Adrenal gland (tissue), 12 donors: ENCODE results near the gene DENND5A. TPM values are rescaled to one million over a fixed set of nuclear protein-coding genes. Genes with fewer than 3 reads are reported as not detected.
A peak's percentile ranks its signal among the peaks of the same experiment; 100 is the strongest.

Experiments
- DNase-seq, 7 donors: peaks; one replicate each; pipeline ENCODE4 v3.0.0-alpha.2; 2019 to 2020
- H3K27ac ChIP-seq, 5 donors: fragments of 200-600 bp; sonication (generic) in 4 of 5; 1 replicate in 3 of 5; 2 replicates in 2 of 5; pipeline versions ENCODE4 v1.5.1 to v1.8.0; 2016 to 2020; ENCODE audit warnings: mild to moderate bottlenecking in 1 of 5
- H3K27me3 ChIP-seq: fragments of 200-600 bp; 2 replicates; pipeline ENCODE4 v1.8.0; 2021
- H3K36me3 ChIP-seq, 2 donors: fragments of 200-600 bp; replicated peaks in 1 of 2; 1 replicate in 1 of 2; 2 replicates in 1 of 2; pipeline versions ENCODE4 v1.5.1 to v1.8.0; 2018 to 2022
- H3K4me1 ChIP-seq, 2 donors: fragments of 200-600 bp; replicated peaks in 1 of 2; 1 replicate in 1 of 2; 2 replicates in 1 of 2; pipeline versions ENCODE4 v1.5.1 to v1.8.0; 2018 to 2021
- H3K4me3 ChIP-seq, 4 donors: fragments of 200-600 bp; sonication (generic) in 3 of 4; one replicate each; pipeline ENCODE4 v1.5.1; 2016 to 2018
- H3K9me3 ChIP-seq, 3 donors: fragments of 200-600 bp; sonication (generic) in 1 of 3; replicated peaks in 1 of 3; 1 replicate in 2 of 3; 2 replicates in 1 of 3; pipeline versions ENCODE4 v1.5.1 to v1.8.0; 2016 to 2021
- CTCF ChIP-seq, 6 experiments: fragments of 450-650 bp in 4 of 6; fragments of 200-600 bp in 2 of 6; sonication (generic) in 1 of 6; IDR thresholded peaks; 1 replicate in 5 of 6; 2 replicates in 1 of 6; pipeline versions ENCODE4 v1.5.1 to v1.8.0; 2016 to 2021; ENCODE audit warnings: antibody characterized with exemption in 6 of 6, mild to moderate bottlenecking in 2 of 6, moderate library complexity in 1 of 6
- POLR2A ChIP-seq, 2 donors: fragments of 450-650 bp; IDR thresholded peaks; one replicate each; pipeline ENCODE4 v1.6.1; 2017; ENCODE audit warnings: antibody characterized with exemption in 2 of 2, mild to moderate bottlenecking in 2 of 2, moderate library complexity in 1 of 2
- WGBS, 4 donors: extraction: QIAGEN DNeasy Blood & Tissue Kit in 2 of 4; methylation state at CpG; one replicate each; pipeline versions ENCODE4 v1.1.5 to v1.1.7; 2013 to 2017; 5-methylcytosine and 5-hydroxymethylcytosine counted together
- intact Hi-C, 2 donors: fragments of 100-400 bp; cut with DNase I; formaldehyde crosslinking; loops; one replicate each; pipeline versions ENCODE4 v1.14.1 to v1.15.0; 2022 to 2023
- polyA plus RNA-seq, 3 donors: library from polyadenylated mRNA; stranded (reverse); fragments of 200-250 nt in 2 of 3; fragments of 350-450 nt in 1 of 3; fragmentation: Illumina TruSeq in 1 of 3; extraction: RNeasy Lipid Tissue Mini Kit (QIAGEN cat#74804) in 1 of 3; gene quantifications; one replicate each; pipeline ENCODE4 v1.2.3, GENCODE V29; 2013 to 2014
- total RNA-seq, 9 donors: library from RNA; depleted of rRNA in 4 of 9; stranded (reverse); fragments of >200 nt in 4 of 9; fragments of 120-200 nt in 1 of 9; fragmentation: NEBNext Ultra II Directional in 1 of 9; extraction: Animal tissue kit (Norgen Biotek cat#: 25700) in 1 of 9; gene quantifications; one replicate each; pipeline versions ENCODE4 v1.1.0 to v1.2.4, GENCODE V29; 2013 to 2023
- donor health status: healthy with polysubstance abuse.
- donor health status: Bipolar disorder and iron deficiency.
- donor health status: DM: yes; HTN: yes; CAD: no.
- donor health status: DM: no; HTN: no; CAD: no.
- donor health status: DM: no; HTN: no; CAD: no.
- donor health status: DM: yes; HTN: yes; CAD: no.

The DENND5A gene
- total and polyA plus RNA-seq, 12 donors: 26.8 to 75.4 (median 62.8) TPM

GRCh38 chr11:9267680-9268079 is 2.5 kb upstream of the DENND5A start:
- no peak for DNase-seq
- intact Hi-C loops: no loop called here
- H3K4me3 ChIP-seq: no peak overlapping the region
- WGBS, 4 donors: 82 to 89% (median 86%) methylated on average over 4 of the region's 4 CpGs
- TF ChIP-seq CTCF (IDR thresholded peaks at IDR 0.05) (no peak), POLR2A (IDR thresholded peaks at IDR 0.05) (no peak)
- no peaks in the 10 kb centered on the region for H3K9me3 ChIP-seq
- H3K27ac ChIP-seq: no peak overlapping the region
- peaks cover 0 to 6% of the 10 kb centered on the region in 2 donors for H3K4me1 ChIP-seq
- no peaks in the 10 kb centered on the region for H3K36me3 ChIP-seq
- no peaks in the 10 kb centered on the region for H3K27me3 ChIP-seq

DNA sequence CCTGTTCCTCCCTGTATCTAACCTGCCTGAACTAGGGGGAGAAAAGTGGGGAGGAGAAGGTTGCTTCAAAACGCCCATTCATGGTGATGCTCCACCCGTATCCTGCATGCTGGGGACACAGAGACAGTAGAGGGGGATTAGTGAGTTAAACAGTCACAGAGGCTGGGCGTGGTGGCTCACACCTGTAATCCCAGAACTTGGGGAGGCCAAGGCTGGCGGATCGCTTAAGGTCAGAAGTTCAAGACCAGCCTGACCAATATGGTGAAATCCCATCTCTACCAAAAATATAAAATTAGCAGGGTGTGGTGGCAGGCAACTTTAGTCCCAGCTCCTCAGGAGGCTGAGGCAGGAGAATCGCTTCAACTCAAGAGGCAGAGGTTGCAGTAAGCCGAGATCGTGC is 1.8 kb upstream of the DENND5A start:
- intact Hi-C loops: no loop called here
- WGBS, 4 donors: 91 to 95% (median 94%) methylated on average over 7 to 8 of the region's 8 CpGs
- peaks cover 0 to 13% of the 10 kb centered on the region in 2 donors for H3K4me1 ChIP-seq
- no peak overlapping the region for H3K4me3 ChIP-seq
- TF ChIP-seq POLR2A (IDR thresholded peaks at IDR 0.05) (no peak), CTCF (IDR thresholded peaks at IDR 0.05) (no peak)
- no peaks in the 10 kb centered on the region for H3K27me3 ChIP-seq
- DNase-seq: peak in 1 of 7 donors; percentile 47
- no peaks in the 10 kb centered on the region for H3K9me3 ChIP-seq
- H3K27ac ChIP-seq: no peak overlapping the region
- H3K36me3 ChIP-seq: no peaks in the 10 kb centered on the region

- intact Hi-C loops: no loop called here
- no peak for DNase-seq
- H3K4me1 ChIP-seq: peaks cover 0 to 15% of the 10 kb centered on the region in 2 donors
- H3K9me3 ChIP-seq: no peaks in the 10 kb centered on the region
- H3K36me3 ChIP-seq: no peaks in the 10 kb centered on the region
- no peak for TF ChIP-seq POLR2A (IDR thresholded peaks at IDR 0.05)
- TF ChIP-seq CTCF (IDR thresholded peaks at IDR 0.05): no peak
- H3K27me3 ChIP-seq: no peaks in the 10 kb centered on the region
- peak overlapping the region in 1 of 5 donors; percentile 93 for H3K27ac ChIP-seq
- 75 to 81% (median 80%) methylated on average over 13 of the region's 13 CpGs for WGBS, 4 donors
- H3K4me3 ChIP-seq: no peak overlapping the region
Observed at GRCh38 chr11:9266132-9266736, 1.1 kb upstream of the DENND5A start.

DNA sequence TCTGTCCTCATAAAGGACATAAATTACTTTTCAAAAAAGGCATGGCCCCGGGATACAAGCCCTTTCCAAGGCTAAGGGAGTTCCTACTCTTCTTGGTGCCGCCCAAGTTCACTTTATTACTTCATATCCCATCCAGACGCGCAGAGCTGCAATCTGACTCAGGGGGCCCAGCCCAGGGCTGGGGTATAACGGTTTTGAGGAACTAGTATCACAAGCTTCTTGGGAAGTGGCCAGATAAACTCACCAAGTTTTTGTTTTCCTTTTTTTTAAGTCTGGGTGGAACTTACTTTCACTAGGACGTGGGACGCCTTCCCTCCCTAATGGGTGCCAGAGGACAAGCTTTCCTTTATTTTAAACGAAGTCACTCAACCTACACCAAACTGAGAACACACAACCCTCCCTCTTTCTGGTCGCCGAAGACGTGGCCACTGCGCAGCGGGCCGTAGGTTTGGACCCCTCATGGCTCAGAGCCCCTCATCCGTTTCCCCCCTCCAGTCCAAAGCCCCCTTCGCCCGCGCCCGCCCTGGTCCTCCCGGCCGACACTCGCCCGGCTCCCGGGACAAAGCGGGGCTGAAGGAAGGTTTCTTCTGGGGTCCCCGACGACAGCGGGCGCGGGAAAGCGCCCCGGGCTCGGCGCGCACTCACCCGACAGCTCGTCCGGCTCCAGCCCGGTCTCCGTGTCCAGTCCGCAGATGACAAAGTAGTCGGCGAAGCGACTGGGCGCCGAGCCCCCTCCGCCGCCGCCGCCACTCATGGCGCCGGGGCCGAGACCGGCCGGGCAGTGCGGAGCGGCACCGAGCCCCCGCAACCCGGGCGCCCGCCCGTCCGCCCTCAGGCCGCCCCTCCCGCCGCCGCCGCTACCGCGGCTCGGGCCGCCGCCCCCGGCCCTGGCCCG is 587 bp downstream of the DENND5A start:
- WGBS, 4 donors: 0% methylated on average over 10 to 76 of the region's 76 CpGs
- no peak for TF ChIP-seq CTCF (IDR thresholded peaks at IDR 0.05)
- TF ChIP-seq POLR2A (IDR thresholded peaks at IDR 0.05): peak in 1 of 2 donors; percentile 44
- peak; percentile 62 to 79 (median 72) for DNase-seq
- no peaks in the 10 kb centered on the region for H3K36me3 ChIP-seq
- peak overlapping the region; percentile 55 to 96 (median 93) for H3K27ac ChIP-seq
- H3K4me3 ChIP-seq: peak overlapping the region; percentile 50 to 97 (median 86)
- no peaks in the 10 kb centered on the region for H3K27me3 ChIP-seq
- no peaks in the 10 kb centered on the region for H3K9me3 ChIP-seq
- H3K4me1 ChIP-seq: peaks cover 0 to 27% of the 10 kb centered on the region in 2 donors
- intact Hi-C loops: no loop called here
